Fibroblast of pulmonary artery (primary cell): ENCODE results near the gene ZBTB16.

ENCODE experiments used
- DNase-seq: peaks from one replicate; pipeline ENCODE4 v3.0.0-alpha.2; 2010; ENCODE audit warnings: low read depth
- H3K4me3 ChIP-seq: replicated peaks from 2 replicates; pipeline ENCODE4 v1.5.1; 2011; ENCODE audit warnings: low read depth, mild to moderate bottlenecking, control low read depth, low read length, moderate library complexity
- TF ChIP-seq, protein P1 (sequence below): IDR thresholded peaks from 2 replicates; pipeline ENCODE4 v1.5.1; 2011; ENCODE audit warnings: mild to moderate bottlenecking, control low read depth, low read length, inconsistent platforms; ENCODE audit errors: missing control alignments

The ZBTB16 gene

GRCh38 chr11:114081641-114082414 is 22.3 kb downstream of the ZBTB16 start:
- TF ChIP-seq, protein P1, sequence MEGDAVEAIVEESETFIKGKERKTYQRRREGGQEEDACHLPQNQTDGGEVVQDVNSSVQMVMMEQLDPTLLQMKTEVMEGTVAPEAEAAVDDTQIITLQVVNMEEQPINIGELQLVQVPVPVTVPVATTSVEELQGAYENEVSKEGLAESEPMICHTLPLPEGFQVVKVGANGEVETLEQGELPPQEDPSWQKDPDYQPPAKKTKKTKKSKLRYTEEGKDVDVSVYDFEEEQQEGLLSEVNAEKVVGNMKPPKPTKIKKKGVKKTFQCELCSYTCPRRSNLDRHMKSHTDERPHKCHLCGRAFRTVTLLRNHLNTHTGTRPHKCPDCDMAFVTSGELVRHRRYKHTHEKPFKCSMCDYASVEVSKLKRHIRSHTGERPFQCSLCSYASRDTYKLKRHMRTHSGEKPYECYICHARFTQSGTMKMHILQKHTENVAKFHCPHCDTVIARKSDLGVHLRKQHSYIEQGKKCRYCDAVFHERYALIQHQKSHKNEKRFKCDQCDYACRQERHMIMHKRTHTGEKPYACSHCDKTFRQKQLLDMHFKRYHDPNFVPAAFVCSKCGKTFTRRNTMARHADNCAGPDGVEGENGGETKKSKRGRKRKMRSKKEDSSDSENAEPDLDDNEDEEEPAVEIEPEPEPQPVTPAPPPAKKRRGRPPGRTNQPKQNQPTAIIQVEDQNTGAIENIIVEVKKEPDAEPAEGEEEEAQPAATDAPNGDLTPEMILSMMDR = no peak
- H3K4me3 ChIP-seq = no peak overlapping the region
- peak; percentile 90 for DNase-seq

GRCh38 chr11:114082415-114082748 is 22.9 kb downstream of the ZBTB16 start:
- no peak overlapping the region for H3K4me3 ChIP-seq
- TF ChIP-seq, protein P1 = no peak
- DNase-seq = peak; percentile 78

DNA sequence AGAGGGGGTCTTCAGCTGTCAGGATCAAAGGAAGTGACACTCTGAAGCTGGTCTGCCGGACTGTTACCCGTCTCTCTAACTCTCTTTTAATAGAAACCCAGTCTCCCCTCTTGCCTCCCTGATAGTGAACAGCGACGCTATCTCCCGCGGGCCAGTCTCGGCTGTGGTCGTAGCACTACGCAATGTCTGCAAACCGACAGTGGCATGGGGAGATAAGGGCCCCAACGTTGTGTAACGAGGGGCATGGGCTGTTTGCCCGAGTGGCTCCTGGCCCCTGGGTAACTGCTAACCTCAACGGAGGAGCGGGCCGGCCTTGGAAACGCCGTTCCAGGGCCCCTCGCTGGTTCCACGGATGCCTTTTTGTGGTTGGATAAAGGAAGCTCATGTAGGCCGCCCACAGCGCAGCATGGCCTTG is 23.3 kb downstream of the ZBTB16 start:
- H3K4me3 ChIP-seq = no peak overlapping the region
- TF ChIP-seq, protein P1 = no peak
- DNase-seq = no peak

DNA sequence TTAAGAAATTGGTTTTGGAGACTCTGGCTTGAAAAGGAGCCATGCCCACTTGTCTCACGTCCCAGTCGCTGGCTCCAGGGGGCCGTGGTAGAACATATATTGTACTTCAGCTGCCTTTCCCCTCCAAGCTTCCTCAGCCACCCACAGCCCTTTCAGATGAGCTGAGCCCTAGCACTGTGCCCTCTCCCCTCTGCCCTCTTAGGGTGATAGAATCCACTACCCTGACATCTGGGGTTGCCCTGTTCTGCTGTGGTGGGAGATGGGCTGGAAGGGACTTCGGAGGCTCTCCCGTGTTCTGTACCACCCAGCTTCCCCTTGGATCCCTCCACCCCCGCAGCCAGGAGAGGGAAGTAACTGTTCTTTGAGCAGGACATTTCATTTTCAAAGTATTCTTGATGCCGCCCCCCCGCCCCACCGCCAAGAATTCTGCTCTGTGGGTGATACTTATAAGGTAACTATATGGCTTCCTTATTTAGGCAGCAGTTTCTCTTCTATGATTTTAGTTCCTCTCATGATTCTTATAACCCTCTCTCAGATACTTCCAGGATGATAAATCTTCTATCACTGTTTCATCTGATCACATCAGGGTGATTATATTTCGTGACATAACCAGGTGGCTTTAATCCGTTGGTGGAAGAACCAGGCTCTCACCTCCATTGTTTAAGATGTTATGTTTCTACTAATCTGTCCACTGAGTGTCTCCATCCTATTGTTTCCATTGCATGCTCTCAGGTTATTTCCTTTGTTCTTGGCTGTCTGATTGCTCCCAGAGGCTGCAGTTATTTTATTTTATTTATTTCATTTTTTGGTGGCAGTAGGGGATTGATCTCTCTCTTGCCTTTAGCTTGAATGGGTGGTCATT is 24.1 kb downstream of the ZBTB16 start:
- no peak overlapping the region for H3K4me3 ChIP-seq

GRCh38 chr11:114084414-114084813 is 24.9 kb downstream of the ZBTB16 start:
- TF ChIP-seq, protein P1 = no peak
- no peak for DNase-seq
- no peak overlapping the region for H3K4me3 ChIP-seq

More for the DNA sequence above, 24.1 kb downstream of the ZBTB16 start:
- TF ChIP-seq, protein P1 = no peak
- no peak for DNase-seq

GRCh38 chr11:114085965-114086793 is 26.7 kb downstream of the ZBTB16 start:
- H3K4me3 ChIP-seq = no peak overlapping the region
- TF ChIP-seq, protein P1 = no peak
- no peak for DNase-seq
